GM23248 (cell line): ENCODE measurements around the gene MYL7. TPM values are rescaled to one million over a fixed set of nuclear protein-coding genes. Genes with fewer than 3 reads are reported as not detected.

Experiments
- DNase-seq: peaks from one replicate; pipeline ENCODE4 v3.0.0-alpha.2; 2015
- H2AFZ ChIP-seq: fragments of 200-600 bp; sonication (generic); 2 replicates; pipeline ENCODE4 v1.6.1; 2016; ENCODE audit warnings: antibody characterized with exemption
- H3F3A ChIP-seq: fragments of 200-600 bp; sonication (generic); 2 replicates; pipeline ENCODE4 v1.6.1; 2016; ENCODE audit warnings: mild to moderate bottlenecking, antibody characterized with exemption, mixed run types; ENCODE audit not compliant: insufficient read depth
- H3K27ac ChIP-seq: fragments of 200-600 bp; sonication (generic); 2 replicates; pipeline ENCODE4 v1.5.1; 2016; ENCODE audit warnings: mild to moderate bottlenecking
- H3K27me3 ChIP-seq: fragments of 200-600 bp; sonication (generic); replicated peaks from 2 replicates; pipeline ENCODE4 v1.6.1; 2016; ENCODE audit warnings: mild to moderate bottlenecking; ENCODE audit not compliant: insufficient read depth
- H3K36me3 ChIP-seq: fragments of 200-600 bp; sonication (generic); 2 replicates; pipeline ENCODE4 v1.6.1; 2016; ENCODE audit warnings: low read depth, mild to moderate bottlenecking
- H3K4me1 ChIP-seq: fragments of 200-600 bp; sonication (generic); 2 replicates; pipeline ENCODE4 v1.6.1; 2016; ENCODE audit warnings: mild to moderate bottlenecking; ENCODE audit not compliant: insufficient read depth
- H3K4me2 ChIP-seq: fragments of 200-600 bp; sonication (generic); one replicate; pipeline ENCODE4 v1.6.1; 2016; ENCODE audit warnings: mild to moderate bottlenecking; ENCODE audit not compliant: unreplicated experiment
- H3K4me3 ChIP-seq: fragments of 200-600 bp; sonication (generic); 2 replicates; pipeline ENCODE4 v1.5.1; 2016; ENCODE audit warnings: mild to moderate bottlenecking
- H3K79me2 ChIP-seq: fragments of 200-600 bp; sonication (generic); 2 replicates; pipeline ENCODE4 v1.6.1; 2016; ENCODE audit warnings: mild to moderate bottlenecking; ENCODE audit not compliant: insufficient read depth
- H3K9ac ChIP-seq: fragments of 200-600 bp; sonication (generic); 2 replicates; pipeline ENCODE4 v1.6.1; 2016; ENCODE audit warnings: mild to moderate bottlenecking
- H3K9me2 ChIP-seq: fragments of 200-600 bp; sonication (generic); 2 replicates; pipeline ENCODE4 v1.6.1; 2016; ENCODE audit warnings: mixed run types, mild to moderate bottlenecking, moderate library complexity; ENCODE audit not compliant: insufficient read depth
- H3K9me3 ChIP-seq: fragments of 200-600 bp; sonication (generic); one replicate; pipeline ENCODE4 v1.6.1; 2017; ENCODE audit warnings: low read depth
- H4K20me1 ChIP-seq: fragments of 200-600 bp; sonication (generic); 2 replicates; pipeline ENCODE4 v1.6.0; 2016; ENCODE audit not compliant: insufficient read depth
- EZH2 ChIP-seq: fragments of 200-600 bp; sonication (generic); IDR thresholded peaks from 2 replicates; pipeline ENCODE4 v1.6.1; 2018; ENCODE audit warnings: antibody characterized with exemption, mild to moderate bottlenecking; ENCODE audit not compliant: insufficient read depth, poor library complexity, severe bottlenecking
- EZH2phosphoT487 ChIP-seq: fragments of 200-600 bp; sonication (generic); IDR thresholded peaks from 2 replicates; pipeline ENCODE4 v1.6.1; 2018; ENCODE audit warnings: antibody characterized with exemption, moderate library complexity, mild to moderate bottlenecking, low read depth; ENCODE audit not compliant: insufficient read depth
- WGBS, 2 experiments: methylation state at CpG; one replicate each; pipeline ENCODE4 v1.1.6; 2015 to 2017; ENCODE audit warnings: low lambda C conversion rate in 2 of 2, low coverage in 1 of 2; ENCODE audit errors: missing lambda C conversion rate in 2 of 2; 5-methylcytosine and 5-hydroxymethylcytosine counted together
- in situ Hi-C: fragments of 300-500 bp; cut with MboI; formaldehyde crosslinking; loops from 2 replicates; pipeline ENCODE4 v1.15.0; 2020
- polyA plus RNA-seq: library from polyadenylated mRNA; unstranded; fragments of >200 nt; fragmentation: Nextera tagmentation; extraction: Ambion mirVana; gene quantifications from 2 replicates; pipeline ENCODE4 v1.2.1, GENCODE V29; 2016
- total RNA-seq: library from RNA; depleted of rRNA; stranded (reverse); fragments of >200 nt; shearing (Covaris generic); gene quantifications from 2 replicates; pipeline ENCODE4 v1.2.3, GENCODE V29; 2014

Gene MYL7
- total and polyA plus RNA-seq, 2 experiments from 2014 or later: not detected

GRCh38 chr7:44159824-44160630, 18.9 kb upstream of the MYL7 start:
- no peak for DNase-seq
- no peaks in the 10 kb centered on the region for H3K27me3 ChIP-seq
- no peak overlapping the region for H2AFZ ChIP-seq
- TF ChIP-seq EZH2 (no peak), EZH2phosphoT487 (no peak)
- no peaks in the 10 kb centered on the region for H3K9me2 ChIP-seq
- H4K20me1 ChIP-seq: no peaks in the 10 kb centered on the region
- no peak overlapping the region for H3K9ac ChIP-seq
- H3K79me2 ChIP-seq: no peaks in the 10 kb centered on the region
- H3K4me1 ChIP-seq: peaks cover 21% of the 10 kb centered on the region
- in situ Hi-C loops: no loop called here
- no peak overlapping the region for H3K4me2 ChIP-seq
- no peaks in the 10 kb centered on the region for H3K36me3 ChIP-seq
- no peak overlapping the region for H3K27ac ChIP-seq
- H3F3A ChIP-seq: peaks cover 26% of the 10 kb centered on the region
- H3K4me3 ChIP-seq: no peak overlapping the region
- 79 to 82% methylated on average over 5 of the region's 5 CpGs for WGBS, 2 experiments
- no peaks in the 10 kb centered on the region for H3K9me3 ChIP-seq

- in situ Hi-C loops: no loop called here
- no peaks in the 10 kb centered on the region for H3K36me3 ChIP-seq
- H3K9ac ChIP-seq: no peak overlapping the region
- H3K79me2 ChIP-seq: no peaks in the 10 kb centered on the region
- no peaks in the 10 kb centered on the region for H3K9me3 ChIP-seq
- no peaks in the 10 kb centered on the region for H3K9me2 ChIP-seq
- 88 to 89% methylated on average over 12 of the region's 12 CpGs for WGBS, 2 experiments
- no peak for DNase-seq
- no peaks in the 10 kb centered on the region for H4K20me1 ChIP-seq
- H3K27ac ChIP-seq: no peak overlapping the region
- peaks cover 17% of the 10 kb centered on the region for H3F3A ChIP-seq
- TF ChIP-seq EZH2phosphoT487 (no peak), EZH2 (no peak)
- H3K4me2 ChIP-seq: no peak overlapping the region
- no peak overlapping the region for H3K4me3 ChIP-seq
- peaks cover 18% of the 10 kb centered on the region for H3K4me1 ChIP-seq
- H2AFZ ChIP-seq: no peak overlapping the region
- no peaks in the 10 kb centered on the region for H3K27me3 ChIP-seq
Observed at GRCh38 chr7:44158873-44159631, 17.9 kb upstream of the MYL7 start.

- Histone ChIP-seq H3K9ac (no peak overlapping the region), H3K4me1 (peaks cover 12% of the 10 kb centered on the region), H3K27ac (no peak overlapping the region), H2AFZ (no peak overlapping the region), H3K4me2 (no peak overlapping the region), H3F3A (peaks cover 11% of the 10 kb centered on the region), H3K9me2 (no peaks in the 10 kb centered on the region), H3K79me2 (no peaks in the 10 kb centered on the region), H3K36me3 (no peaks in the 10 kb centered on the region), H4K20me1 (no peaks in the 10 kb centered on the region), H3K4me3 (no peak overlapping the region), H3K27me3 (no peaks in the 10 kb centered on the region), H3K9me3 (no peaks in the 10 kb centered on the region)
- in situ Hi-C loops: no loop called here
- WGBS, 2 experiments: 68 to 69% methylated on average over 10 of the region's 10 CpGs
- TF ChIP-seq EZH2 (no peak), EZH2phosphoT487 (no peak)
- no peak for DNase-seq
Observed at GRCh38 chr7:44158096-44158872, 17.2 kb upstream of the MYL7 start.
